Hepatocyte (in vitro differentiated cells): Measurements from ENCODE around the gene ABHD2.

Experiments
- EZH2 ChIP-seq: fragments of 200-600 bp; sonication (generic); IDR thresholded peaks from 2 replicates; pipeline ENCODE4 v1.6.1; 2016; ENCODE audit warnings: antibody characterized with exemption, mild to moderate bottlenecking, borderline replicate concordance
- EZH2phosphoT487 ChIP-seq: fragments of 200-600 bp; sonication (generic); IDR thresholded peaks from one replicate; pipeline ENCODE4 v1.6.1; 2018; ENCODE audit warnings: antibody characterized with exemption, mild to moderate bottlenecking, low read depth, moderate library complexity; ENCODE audit not compliant: unreplicated experiment, severe bottlenecking
- TF ChIP-seq, protein P1 (sequence below): fragments of 200-600 bp; sonication (generic); IDR thresholded peaks from 2 replicates; pipeline ENCODE4 v1.5.1; 2016; ENCODE audit warnings: antibody characterized with exemption, mild to moderate bottlenecking; ENCODE audit not compliant: poor library complexity

DNA sequence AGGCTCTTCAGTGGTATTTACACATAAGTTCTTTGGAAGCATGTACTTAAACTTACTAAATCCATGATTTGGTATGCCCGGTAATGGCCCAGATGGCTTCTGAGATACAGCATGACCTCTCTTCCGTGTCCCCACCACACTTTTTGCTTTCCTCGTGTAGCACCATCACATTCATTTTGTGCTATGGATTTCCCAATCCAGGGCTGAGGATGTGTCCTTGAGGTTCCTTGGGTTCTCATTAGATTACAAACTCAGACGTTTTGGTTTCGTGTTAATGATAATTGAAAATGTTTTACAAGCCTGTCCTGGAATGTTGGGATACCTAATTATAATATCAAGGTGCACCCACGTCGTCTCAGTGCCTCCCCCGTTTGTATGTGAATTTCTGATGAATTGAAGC, 7.3 kb downstream of the ABHD2 start:
- TF ChIP-seq, protein P1, sequence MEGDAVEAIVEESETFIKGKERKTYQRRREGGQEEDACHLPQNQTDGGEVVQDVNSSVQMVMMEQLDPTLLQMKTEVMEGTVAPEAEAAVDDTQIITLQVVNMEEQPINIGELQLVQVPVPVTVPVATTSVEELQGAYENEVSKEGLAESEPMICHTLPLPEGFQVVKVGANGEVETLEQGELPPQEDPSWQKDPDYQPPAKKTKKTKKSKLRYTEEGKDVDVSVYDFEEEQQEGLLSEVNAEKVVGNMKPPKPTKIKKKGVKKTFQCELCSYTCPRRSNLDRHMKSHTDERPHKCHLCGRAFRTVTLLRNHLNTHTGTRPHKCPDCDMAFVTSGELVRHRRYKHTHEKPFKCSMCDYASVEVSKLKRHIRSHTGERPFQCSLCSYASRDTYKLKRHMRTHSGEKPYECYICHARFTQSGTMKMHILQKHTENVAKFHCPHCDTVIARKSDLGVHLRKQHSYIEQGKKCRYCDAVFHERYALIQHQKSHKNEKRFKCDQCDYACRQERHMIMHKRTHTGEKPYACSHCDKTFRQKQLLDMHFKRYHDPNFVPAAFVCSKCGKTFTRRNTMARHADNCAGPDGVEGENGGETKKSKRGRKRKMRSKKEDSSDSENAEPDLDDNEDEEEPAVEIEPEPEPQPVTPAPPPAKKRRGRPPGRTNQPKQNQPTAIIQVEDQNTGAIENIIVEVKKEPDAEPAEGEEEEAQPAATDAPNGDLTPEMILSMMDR, result no peak
- TF ChIP-seq EZH2phosphoT487 (no peak), EZH2 (no peak)
